HepG2 (cell line): ENCODE data around the gene RAB40C. TPM values are rescaled to one million over a fixed set of nuclear protein-coding genes. Genes with fewer than 3 reads are reported as not detected.

Source experiments
- ATAC-seq: fragments of 200-7000 bp; cut with Tn5 transposase; 3 replicates; pipeline ENCODE4 v1.9.1; 2020; ENCODE audit warnings: mild to moderate bottlenecking, moderate library complexity
- BruUV-seq: library from RNA; stranded (reverse); fragments of 400-500 nt; replicated peaks from 2 replicates; lab custom pipeline; 2021; lab: Mats Ljungman, UMichigan
- CTCF ChIA-PET: fragments of 300-600 bp; formaldehyde crosslinking; extraction: SDS; loops from one replicate; lab custom pipeline; 2021; ENCODE audit warnings: low total read pairs, inconsistent platforms, low intra/inter-chr PET ratio; lab: Yijun Ruan, JAX
- POLR2A ChIA-PET: fragments of 350-600 bp; sonication (Branson Sonifier 250); formaldehyde crosslinking; loops from one replicate; lab custom pipeline; 2020; ENCODE audit warnings: antibody characterized with exemption, inconsistent platforms; lab: Yijun Ruan, JAX
- DNase-seq: peaks from one replicate; pipeline ENCODE4 v3.0.0-alpha.2; 2015; ENCODE audit warnings: low spot score
- FAIRE-seq: peaks from 3 replicates; lab custom pipeline; 2011; peaks lifted over from hg19 to GRCh38; lab: Jason Lieb, UNC
- H2AFZ ChIP-seq: one replicate; pipeline ENCODE4 v1.6.1; 2011; ENCODE audit warnings: low read length, inconsistent platforms
- H3K27ac ChIP-seq: fragments of 300-600 bp; 3 replicates; pipeline ENCODE4 v1.8.0; 2011; ENCODE audit warnings: mixed run types, mild to moderate bottlenecking, mixed read lengths, low read length, inconsistent platforms; ENCODE audit not compliant: insufficient read depth; ENCODE audit errors: extremely low read length
- H3K27me3 ChIP-seq, 2 experiments: fragments of 200-600 bp in 1 of 2; 2 replicates in 1 of 2; 3 replicates in 1 of 2; pipeline versions ENCODE4 v1.6.0 to v1.8.0; 2011; ENCODE audit warnings: low read length in 2 of 2, mild to moderate bottlenecking in 2 of 2, moderate library complexity in 2 of 2, inconsistent platforms in 1 of 2; ENCODE audit not compliant: insufficient read depth in 2 of 2, control insufficient read depth in 1 of 2
- H3K36me3 ChIP-seq, 2 experiments: fragments of 200-600 bp in 1 of 2; replicated peaks in 1 of 2; 2 replicates in 1 of 2; 3 replicates in 1 of 2; pipeline versions ENCODE4 v1.5.1 to v1.8.0; 2011; ENCODE audit warnings: low read length in 2 of 2, inconsistent platforms in 1 of 2; ENCODE audit not compliant: insufficient read depth in 2 of 2, control insufficient read depth in 1 of 2
- H3K4me1 ChIP-seq: 2 replicates; pipeline ENCODE4 v1.5.1; 2012; ENCODE audit warnings: low read length, inconsistent platforms; ENCODE audit not compliant: insufficient read depth
- H3K4me2 ChIP-seq: 2 replicates; pipeline ENCODE4 v1.6.0; 2011; ENCODE audit warnings: low read depth, low read length, inconsistent platforms
- H3K4me3 ChIP-seq, 3 experiments: fragments of 200-600 bp in 1 of 3; sonication (generic), shearing (Covaris generic) in 1 of 3; replicated peaks in 1 of 3; 2 replicates each; pipeline ENCODE4 v1.5.1; 2011 to 2016; ENCODE audit warnings: low read length in 3 of 3, inconsistent platforms in 2 of 3, low read depth in 2 of 3, mild to moderate bottlenecking in 2 of 3, control low read depth in 1 of 3, mixed read lengths in 1 of 3; ENCODE audit not compliant: insufficient read depth in 1 of 3
- H3K79me2 ChIP-seq: one replicate; pipeline ENCODE4 v1.6.1; 2011; ENCODE audit warnings: low read length, inconsistent platforms; ENCODE audit not compliant: insufficient read depth
- H3K9ac ChIP-seq: 2 replicates; pipeline ENCODE4 v1.6.0; 2011; ENCODE audit warnings: mild to moderate bottlenecking, low read depth, low read length, inconsistent platforms; ENCODE audit not compliant: insufficient read depth
- H3K9me3 ChIP-seq: 2 replicates; pipeline ENCODE4 v1.5.1; 2012; ENCODE audit warnings: mild to moderate bottlenecking, low read length
- H4K20me1 ChIP-seq: 2 replicates; pipeline ENCODE4 v1.6.0; 2011; ENCODE audit warnings: inconsistent platforms, mild to moderate bottlenecking, low read length, moderate library complexity; ENCODE audit not compliant: insufficient read depth
- ARNT2 ChIP-seq: sonication (generic); formaldehyde crosslinking; IDR thresholded peaks from 2 replicates; pipeline ENCODE4 v1.8.0; 2022; ENCODE audit warnings: mild to moderate bottlenecking, low read depth, missing genetic modification reagents, moderate library complexity
- FOSL2 ChIP-seq: sonication (generic); formaldehyde crosslinking; IDR thresholded peaks from 2 replicates; pipeline ENCODE4 v1.4.0; 2020; ENCODE audit warnings: missing genetic modification reagents
- FOXK2 ChIP-seq: fragments of 450-650 bp; IDR thresholded peaks from 2 replicates; pipeline ENCODE4 v1.6.1; 2016
- KDM4B ChIP-seq: sonication (generic); formaldehyde crosslinking; IDR thresholded peaks from 2 replicates; pipeline ENCODE4 v1.4.0; 2020; ENCODE audit warnings: missing genetic modification reagents
- NAIF1 ChIP-seq: sonication (generic); formaldehyde crosslinking; IDR thresholded peaks from 2 replicates; pipeline ENCODE4 v1.5.0; 2020; ENCODE audit warnings: mild to moderate bottlenecking, missing genetic modification reagents, borderline replicate concordance
- NCOA1 ChIP-seq: sonication (generic); formaldehyde crosslinking; IDR thresholded peaks from 2 replicates; pipeline ENCODE4 v1.9.0; 2021; ENCODE audit warnings: missing genetic modification reagents
- NR1H2 ChIP-seq: sonication (generic); formaldehyde crosslinking; IDR thresholded peaks from 2 replicates; pipeline ENCODE4 v1.8.1; 2022; ENCODE audit warnings: low read depth, missing genetic modification reagents, borderline replicate concordance
- NR3C1 ChIP-seq: sonication (generic); formaldehyde crosslinking; IDR thresholded peaks from 2 replicates; pipeline ENCODE4 v1.4.0; 2020; ENCODE audit warnings: missing genetic modification reagents
- PITX1 ChIP-seq: sonication (generic); formaldehyde crosslinking; IDR thresholded peaks from 2 replicates; pipeline ENCODE4 v1.5.1; 2020; ENCODE audit warnings: mild to moderate bottlenecking, missing genetic modification reagents
- SOX13 ChIP-seq, 3 experiments: fragments of 450-650 bp in 1 of 3; sonication (generic) in 1 of 3; formaldehyde crosslinking in 1 of 3; IDR thresholded peaks in 2 of 3; conservative IDR thresholded peaks in 1 of 3; 2 replicates each; pipeline versions ENCODE4 v1.5.0 to v1.6.1; 2016 to 2020; ENCODE audit warnings: antibody characterized with exemption in 1 of 3, mild to moderate bottlenecking in 1 of 3, missing compliant biosample characterization in 1 of 3, missing genetic modification reagents in 1 of 3, moderate library complexity in 1 of 3
- SP2 ChIP-seq: sonication (generic); formaldehyde crosslinking; IDR thresholded peaks from 2 replicates; pipeline ENCODE4 v1.5.1; 2020; ENCODE audit warnings: mild to moderate bottlenecking, missing genetic modification reagents
- ZNF317 ChIP-seq: sonication (generic); formaldehyde crosslinking; IDR thresholded peaks from 2 replicates; pipeline ENCODE4 v1.5.0; 2020; ENCODE audit warnings: mild to moderate bottlenecking, missing genetic modification reagents
- ZNF329 ChIP-seq: sonication (generic); formaldehyde crosslinking; IDR thresholded peaks from 2 replicates; pipeline ENCODE4 v1.9.0; 2021; ENCODE audit warnings: low read depth, mild to moderate bottlenecking, missing genetic modification reagents
- ZNF44 ChIP-seq: sonication (generic); formaldehyde crosslinking; IDR thresholded peaks from 2 replicates; pipeline ENCODE4 v1.5.1; 2020; ENCODE audit warnings: mild to moderate bottlenecking, missing genetic modification reagents
- ZNF501 ChIP-seq: sonication (generic); formaldehyde crosslinking; IDR thresholded peaks from 2 replicates; pipeline ENCODE4 v1.5.1; 2020; ENCODE audit warnings: mild to moderate bottlenecking, moderate library complexity, missing genetic modification reagents
- ZNF766 ChIP-seq: sonication (generic); formaldehyde crosslinking; IDR thresholded peaks from 2 replicates; pipeline ENCODE4 v1.5.0; 2020; ENCODE audit warnings: missing genetic modification reagents, borderline replicate concordance
- ZUFSP ChIP-seq: sonication (generic); formaldehyde crosslinking; IDR thresholded peaks from 2 replicates; pipeline ENCODE4 v1.9.0; 2021; ENCODE audit warnings: missing genetic modification reagents, mild to moderate bottlenecking, borderline replicate concordance
- WGBS: methylation state at CpG from one replicate; pipeline ENCODE4 v1.1.6; 2017; ENCODE audit warnings: low lambda C conversion rate; 5-methylcytosine and 5-hydroxymethylcytosine counted together
- in situ Hi-C: cut with HindIII; loops from 2 replicates; pipeline ENCODE4 v1.10.0; 2017; ENCODE audit warnings: low pct_unique_long_range_greater_than_20kb; ENCODE audit not compliant: extremely low pct_ligation_motif_present
- intact Hi-C: fragments of 100-400 bp; cut with micrococcal nuclease; formaldehyde crosslinking; loops from one replicate; pipeline ENCODE4 v1.10.0; 2022; ENCODE audit not compliant: unreplicated experiment
- polyA plus RNA-seq, 8 experiments: library from polyadenylated mRNA; depleted of rRNA in 3 of 8; stranded (reverse) in 7 of 8; unstranded in 1 of 8; fragments of >200 nt; fragmentation: Illumina TruSeq in 4 of 8; extraction: Trizol in 4 of 8; gene quantifications; 2 replicates each; pipeline versions ENCODE4 v1.2.1 to v1.2.3, GENCODE V29; 2011 to 2016; ENCODE audit warnings: low read depth in 4 of 8, missing spikeins in 1 of 8, mixed read lengths in 1 of 8; ENCODE audit not compliant: insufficient read depth in 1 of 8
- total RNA-seq, 5 experiments: library from RNA; depleted of rRNA; stranded (reverse); fragments of >200 nt; fragmentation: Illumina TruSeq; extraction: Trizol; gene quantifications; 2 replicates each; pipeline ENCODE4 v1.2.3, GENCODE V29; 2016; ENCODE audit warnings: low read depth in 1 of 5
- TF ChIP-seq, protein P1 (sequence below): sonication (generic); formaldehyde crosslinking; IDR thresholded peaks from 2 replicates; pipeline ENCODE4 v1.4.0; 2020; ENCODE audit warnings: missing genetic modification reagents
- TF ChIP-seq, protein P2 (sequence below): sonication (generic); formaldehyde crosslinking; IDR thresholded peaks from 2 replicates; pipeline ENCODE4 v1.8.0; 2022; ENCODE audit warnings: mild to moderate bottlenecking, missing genetic modification reagents, moderate library complexity

Gene RAB40C
- total and polyA plus RNA-seq, 2 of the 13 experiments (the other 11 are each of a cell fraction or from before 2014, with no cell fraction given), result 7.7 to 11.5 TPM

- DNase-seq (peak; percentile 73), ATAC-seq (peak; percentile 79), FAIRE-seq (peak; percentile 43)
- Histone ChIP-seq H3K9ac (peak overlapping the region; percentile 74), H3K9me3 (no peaks in the 10 kb centered on the region), H4K20me1 (no peaks in the 10 kb centered on the region), H3K27ac (peak overlapping the region; percentile 85), H3K4me2 (peak overlapping the region; percentile 79), H3K36me3 (peaks cover 4 to 6% of the 10 kb centered on the region in 2 experiments; a peak in 3 of 5 replicates), H3K79me2 (peaks cover 36% of the 10 kb centered on the region), H3K4me3 (peak overlapping the region; percentile 36 to 53 (median 39); a peak in 5 of 6 replicates), H2AFZ (no peak overlapping the region), H3K27me3 (no peaks in the 10 kb centered on the region), H3K4me1 (peaks cover 21% of the 10 kb centered on the region)
- CTCF ChIA-PET, result no interaction called here
- intact Hi-C loops, result no loop called here
- in situ Hi-C loops, result no loop called here
- WGBS, result 53% methylated on average over 17 of the region's 51 CpGs
- POLR2A ChIA-PET, result interaction anchor here (0.8 to 2.6 kb wide), 13 partner anchors 10 to 44 kb away, joined by 3 to 17 read pairs (median 4); partner anchors contain the start of genes CAPN15 and NHLRC4
- BruUV-seq, result TSS peak; percentile 48
- no peak for TF ChIP-seq NR1H2 (CRISPR knock-in tag)
- no peak for TF ChIP-seq NR3C1
- peak; percentile 39; the same call in 1 of the 2 replicates for TF ChIP-seq ZNF501 (CRISPR knock-in tag)
- no peak for TF ChIP-seq SOX13 (IDR thresholded peaks at IDR 0.05)
- TF ChIP-seq SOX13 (CRISPR knock-in tag; conservative IDR thresholded peaks at IDR 0.05 in 1 of 2, IDR thresholded peaks at IDR 0.05 in 1 of 2), result no peak; a peak in 1 of 4 replicates
- peak; percentile 21; the same call in 1 of the 2 replicates for TF ChIP-seq FOSL2 (CRISPR knock-in tag)
- no peak for TF ChIP-seq ZNF317 (CRISPR knock-in tag)
- TF ChIP-seq, protein P1, sequence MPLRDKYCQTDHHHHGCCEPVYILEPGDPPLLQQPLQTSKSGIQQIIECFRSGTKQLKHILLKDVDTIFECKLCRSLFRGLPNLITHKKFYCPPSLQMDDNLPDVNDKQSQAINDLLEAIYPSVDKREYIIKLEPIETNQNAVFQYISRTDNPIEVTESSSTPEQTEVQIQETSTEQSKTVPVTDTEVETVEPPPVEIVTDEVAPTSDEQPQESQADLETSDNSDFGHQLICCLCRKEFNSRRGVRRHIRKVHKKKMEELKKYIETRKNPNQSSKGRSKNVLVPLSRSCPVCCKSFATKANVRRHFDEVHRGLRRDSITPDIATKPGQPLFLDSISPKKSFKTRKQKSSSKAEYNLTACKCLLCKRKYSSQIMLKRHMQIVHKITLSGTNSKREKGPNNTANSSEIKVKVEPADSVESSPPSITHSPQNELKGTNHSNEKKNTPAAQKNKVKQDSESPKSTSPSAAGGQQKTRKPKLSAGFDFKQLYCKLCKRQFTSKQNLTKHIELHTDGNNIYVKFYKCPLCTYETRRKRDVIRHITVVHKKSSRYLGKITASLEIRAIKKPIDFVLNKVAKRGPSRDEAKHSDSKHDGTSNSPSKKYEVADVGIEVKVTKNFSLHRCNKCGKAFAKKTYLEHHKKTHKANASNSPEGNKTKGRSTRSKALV (CRISPR knock-in tag), result peak; percentile 68; the same call in 1 of the 2 replicates
- 0 out of 2 replicates have a peak, but pooled peaks have one; percentile 9 for TF ChIP-seq KDM4B
- TF ChIP-seq NAIF1 (CRISPR knock-in tag), result no peak; the same call in 1 of the 2 replicates
- TF ChIP-seq ZUFSP (CRISPR knock-in tag), result no peak
- no peak for TF ChIP-seq ZNF44
- no peak for TF ChIP-seq PITX1 (CRISPR knock-in tag)
- no peak for TF ChIP-seq ARNT2 (CRISPR knock-in tag)
- TF ChIP-seq NCOA1, result no peak
- TF ChIP-seq, protein P2, sequence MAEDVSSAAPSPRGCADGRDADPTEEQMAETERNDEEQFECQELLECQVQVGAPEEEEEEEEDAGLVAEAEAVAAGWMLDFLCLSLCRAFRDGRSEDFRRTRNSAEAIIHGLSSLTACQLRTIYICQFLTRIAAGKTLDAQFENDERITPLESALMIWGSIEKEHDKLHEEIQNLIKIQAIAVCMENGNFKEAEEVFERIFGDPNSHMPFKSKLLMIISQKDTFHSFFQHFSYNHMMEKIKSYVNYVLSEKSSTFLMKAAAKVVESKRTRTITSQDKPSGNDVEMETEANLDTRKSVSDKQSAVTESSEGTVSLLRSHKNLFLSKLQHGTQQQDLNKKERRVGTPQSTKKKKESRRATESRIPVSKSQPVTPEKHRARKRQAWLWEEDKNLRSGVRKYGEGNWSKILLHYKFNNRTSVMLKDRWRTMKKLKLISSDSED, result no peak
- TF ChIP-seq ZNF766, result no peak
- 0 out of 2 replicates have a peak, but pooled peaks have one; percentile 26 for TF ChIP-seq SP2 (CRISPR knock-in tag)
- no peak for TF ChIP-seq ZNF329 (CRISPR knock-in tag)
- TF ChIP-seq FOXK2, result no peak
These were observed 46.3 kb upstream of the RAB40C start for GRCh38 chr16:543301-544164.
